ENCODE results near the gene ARHGEF28.

The ARHGEF28 gene

GRCh38 chr5:73834693-73835092 lies 208.7 kb downstream of the ARHGEF28 start:
- DNase-seq (ENCODE audit: low spot score) = no peak

GRCh38 chr5:73835726-73836125 lies 209.7 kb downstream of the ARHGEF28 start:
- no peak for TF ChIP-seq CTCF (IDR thresholded peaks at IDR 0.05; ENCODE audit: extremely low read depth, missing control alignments)
- no peak for DNase-seq (ENCODE audit: low spot score)

More at GRCh38 chr5:73834693-73835092, 208.7 kb downstream of the ARHGEF28 start:
- no peak for TF ChIP-seq CTCF (IDR thresholded peaks at IDR 0.05; ENCODE audit: extremely low read depth, missing control alignments)

DNA sequence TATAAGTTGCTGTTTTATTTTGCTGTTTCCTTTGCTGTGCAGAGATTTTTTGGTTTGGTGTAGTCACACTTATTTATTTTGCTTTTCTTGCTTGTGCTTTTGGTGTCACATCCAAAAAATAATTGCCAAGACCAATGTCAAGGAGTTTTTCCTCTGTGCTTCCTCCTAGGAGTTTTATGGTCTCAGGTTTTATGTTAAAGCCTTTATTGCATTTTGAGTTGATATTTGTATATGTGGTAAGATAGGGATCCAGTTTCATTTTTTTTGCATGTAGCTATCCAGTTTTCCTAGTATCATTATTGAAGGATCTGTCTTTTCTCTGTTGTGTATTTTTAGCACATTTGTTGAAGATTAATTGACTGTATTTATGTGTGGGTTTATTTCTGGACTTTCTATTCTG lies 210.6 kb downstream of the ARHGEF28 start:
- no peak for DNase-seq (ENCODE audit: low spot score)
- TF ChIP-seq CTCF (IDR thresholded peaks at IDR 0.05; ENCODE audit: extremely low read depth, missing control alignments) = no peak

- no peak for TF ChIP-seq CTCF (IDR thresholded peaks at IDR 0.05; ENCODE audit: extremely low read depth, missing control alignments)
- no peak for DNase-seq (ENCODE audit: low spot score)
Observed at GRCh38 chr5:73838901-73839300, 212.9 kb downstream of the ARHGEF28 start.

GRCh38 chr5:73841641-73842040 lies 215.6 kb downstream of the ARHGEF28 start:
- no peak for DNase-seq (ENCODE audit: low spot score)
- TF ChIP-seq CTCF (IDR thresholded peaks at IDR 0.05; ENCODE audit: extremely low read depth, missing control alignments) = no peak

GRCh38 chr5:73844165-73844564 lies 218.2 kb downstream of the ARHGEF28 start:
- no peak for DNase-seq (ENCODE audit: low spot score)
- TF ChIP-seq CTCF (IDR thresholded peaks at IDR 0.05; ENCODE audit: extremely low read depth, missing control alignments) = no peak

- TF ChIP-seq CTCF (IDR thresholded peaks at IDR 0.05; ENCODE audit: extremely low read depth, missing control alignments) = no peak
- no peak for DNase-seq (ENCODE audit: low spot score)
Observed at GRCh38 chr5:73851471-73852181, 225.6 kb downstream of the ARHGEF28 start.
